ENCODE measurements around the gene NUDT1.

Gene NUDT1

GRCh38 chr7:2271273-2272026, 29.4 kb downstream of the NUDT1 start:
- DNase-seq, result no peak

GRCh38 chr7:2272031-2272430, 30.0 kb downstream of the NUDT1 start:
- DNase-seq, result no peak

- DNase-seq, result no peak
Observed at GRCh38 chr7:2273866-2274265, 31.8 kb downstream of the NUDT1 start.

GRCh38 chr7:2274666-2275065, 32.6 kb downstream of the NUDT1 start:
- DNase-seq, result no peak

- DNase-seq, result no peak
Observed at GRCh38 chr7:2275101-2275500, 33.1 kb downstream of the NUDT1 start.

GRCh38 chr7:2276107-2276506, 34.1 kb downstream of the NUDT1 start:
- no peak for DNase-seq

- no peak for DNase-seq
Observed at GRCh38 chr7:2278026-2278425, 36.0 kb downstream of the NUDT1 start.

GRCh38 chr7:2279896-2280295, 37.9 kb downstream of the NUDT1 start:
- DNase-seq, result no peak

GRCh38 chr7:2280424-2280823, 38.4 kb downstream of the NUDT1 start:
- DNase-seq, result no peak

- DNase-seq, result no peak
Observed at GRCh38 chr7:2281541-2281940, 39.5 kb downstream of the NUDT1 start.

- DNase-seq, result no peak
Observed at GRCh38 chr7:2282185-2282751, 40.2 kb downstream of the NUDT1 start.

- no peak for DNase-seq
Observed at GRCh38 chr7:2283074-2283473, 41.0 kb downstream of the NUDT1 start.

GRCh38 chr7:2287745-2288144, 45.7 kb downstream of the NUDT1 start:
- no peak for DNase-seq

GRCh38 chr7:2288503-2288902, 46.5 kb downstream of the NUDT1 start:
- DNase-seq, result no peak

GRCh38 chr7:2289111-2289586, 47.1 kb downstream of the NUDT1 start:
- DNase-seq, result no peak

GRCh38 chr7:2289621-2290020, 47.6 kb downstream of the NUDT1 start:
- DNase-seq, result no peak

GRCh38 chr7:2290877-2291276, 48.9 kb downstream of the NUDT1 start:
- DNase-seq, result no peak

GRCh38 chr7:2295936-2296620, 54.1 kb downstream of the NUDT1 start:
- DNase-seq, result no peak

- DNase-seq, result no peak
Observed at GRCh38 chr7:2296832-2297231, 54.8 kb downstream of the NUDT1 start.

GRCh38 chr7:2299131-2299829, 57.3 kb downstream of the NUDT1 start:
- peak; percentile 58 for DNase-seq

- no peak for DNase-seq
Observed at GRCh38 chr7:2299870-2300512, 58.0 kb downstream of the NUDT1 start.

Measured in activated CD8-positive, alpha-beta memory T cell treated with anti-CD3 and anti-CD28 coated beads, Interleukin-2, amount 50 U/mL, for 48 hours (primary cell).